HG03095 (cell line): Measurements from ENCODE around the gene COX5B.

Experiments used
- ATAC-seq: cut with Tn5 transposase; IDR thresholded peaks from one replicate; pipeline ENCODE4 v1.9.1; 2021; ENCODE audit warnings: moderate library complexity; ENCODE audit not compliant: unreplicated experiment

Gene COX5B

GRCh38 chr2:97653874-97654273 is 8.0 kb downstream of the COX5B start:
- no peak for ATAC-seq

DNA sequence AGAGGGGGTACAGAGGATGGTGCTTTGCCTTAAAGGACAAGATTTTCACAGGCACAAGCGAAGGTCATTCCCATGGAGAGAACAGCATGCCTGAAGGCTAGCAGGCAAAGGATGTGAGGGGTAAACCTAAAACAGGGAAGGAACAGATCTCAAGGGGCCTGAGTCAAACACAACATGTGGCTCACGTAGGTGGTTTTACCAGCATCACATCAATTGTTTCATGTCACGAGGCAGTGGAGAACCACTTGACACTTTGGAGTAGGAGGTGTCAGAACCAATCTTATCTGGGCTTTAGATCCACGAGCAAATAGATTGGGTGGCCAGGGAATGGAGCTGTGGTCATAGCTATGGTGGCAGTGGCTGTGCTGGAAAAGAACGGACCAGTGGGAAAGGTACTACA is 8.4 kb downstream of the COX5B start:
- no peak for ATAC-seq

DNA sequence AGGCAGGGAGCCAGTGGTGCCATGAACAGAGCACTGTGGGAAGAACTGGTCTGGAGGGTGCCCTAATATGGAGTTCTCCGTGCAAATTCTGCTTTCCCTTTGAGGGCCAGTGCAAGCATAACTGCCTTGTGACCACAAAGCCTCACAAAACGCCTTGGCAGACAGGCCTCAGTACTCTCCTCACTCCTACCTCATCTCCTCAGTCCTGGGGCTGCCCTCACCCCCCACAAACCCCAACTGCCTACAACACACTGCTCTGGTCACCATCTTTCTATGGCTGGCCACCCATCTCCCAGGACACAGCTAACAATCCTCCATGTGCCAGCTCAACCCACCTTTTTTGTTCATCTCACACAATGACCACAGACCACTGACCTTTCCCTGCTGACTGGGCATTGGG is 8.9 kb downstream of the COX5B start:
- ATAC-seq: no peak

- ATAC-seq: no peak
Measured at GRCh38 chr2:97656129-97656755, 10.4 kb downstream of the COX5B start.

- no peak for ATAC-seq
Measured at GRCh38 chr2:97656905-97657587, 11.2 kb downstream of the COX5B start.

- ATAC-seq: no peak
Measured at GRCh38 chr2:97657986-97658690, 12.3 kb downstream of the COX5B start.

DNA sequence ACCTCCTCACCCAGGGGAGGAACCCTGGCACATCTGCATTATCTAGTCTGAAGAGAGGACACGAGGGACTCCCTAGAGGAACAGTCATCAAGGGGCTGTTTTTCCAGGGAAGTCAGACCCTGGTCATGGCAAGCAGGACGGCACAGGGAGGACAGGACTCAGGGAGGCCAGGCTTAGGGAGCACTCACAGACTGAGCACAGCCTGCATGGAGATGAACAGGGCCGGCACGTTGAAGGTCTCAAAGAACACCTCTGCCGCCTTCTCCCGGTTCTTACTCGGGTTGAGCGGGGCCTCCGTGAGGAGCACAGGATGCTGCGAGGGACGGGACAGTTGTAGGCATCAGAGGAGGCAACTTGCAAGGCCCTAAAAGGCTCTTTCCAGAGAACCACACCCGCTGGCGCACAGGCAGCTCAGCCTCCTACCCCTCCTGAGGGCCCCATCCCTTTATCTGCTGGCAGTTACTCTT is 12.9 kb downstream of the COX5B start:
- no peak for ATAC-seq

GRCh38 chr2:97659256-97660043 is 13.6 kb downstream of the COX5B start:
- no peak for ATAC-seq

GRCh38 chr2:97660044-97660774 is 14.3 kb downstream of the COX5B start:
- no peak for ATAC-seq

DNA sequence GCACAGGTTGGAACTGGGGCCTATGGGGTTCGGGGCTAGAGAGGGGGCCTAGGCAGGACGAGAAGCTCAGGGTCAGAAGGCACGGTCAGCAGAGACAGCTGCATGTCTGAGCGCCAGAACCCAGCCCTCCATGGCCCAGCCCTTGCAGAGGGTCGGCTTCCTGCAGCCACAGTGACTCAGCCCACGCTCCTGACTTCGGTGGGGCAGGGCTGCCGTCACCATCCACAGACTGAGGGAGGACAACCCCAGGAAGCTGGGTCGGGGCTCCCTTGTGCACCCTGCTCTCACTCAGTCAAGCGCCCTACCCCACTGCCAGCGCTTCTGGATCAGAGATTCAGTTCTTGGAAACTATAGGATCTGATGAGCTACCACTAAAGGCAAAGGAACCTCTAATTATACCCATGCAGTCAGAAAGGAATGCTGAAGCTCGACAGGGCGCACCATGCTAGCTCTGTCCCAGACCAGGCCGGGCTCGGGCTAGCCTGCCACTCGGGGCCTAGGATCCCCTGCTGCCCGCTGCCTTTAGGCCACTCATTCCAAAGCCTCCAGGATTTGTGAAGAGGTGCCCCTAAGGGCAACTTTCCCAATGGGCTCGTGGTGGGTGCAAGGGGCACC is 15.0 kb downstream of the COX5B start:
- no peak for ATAC-seq

GRCh38 chr2:97661927-97662326 is 16.1 kb downstream of the COX5B start:
- ATAC-seq: no peak

DNA sequence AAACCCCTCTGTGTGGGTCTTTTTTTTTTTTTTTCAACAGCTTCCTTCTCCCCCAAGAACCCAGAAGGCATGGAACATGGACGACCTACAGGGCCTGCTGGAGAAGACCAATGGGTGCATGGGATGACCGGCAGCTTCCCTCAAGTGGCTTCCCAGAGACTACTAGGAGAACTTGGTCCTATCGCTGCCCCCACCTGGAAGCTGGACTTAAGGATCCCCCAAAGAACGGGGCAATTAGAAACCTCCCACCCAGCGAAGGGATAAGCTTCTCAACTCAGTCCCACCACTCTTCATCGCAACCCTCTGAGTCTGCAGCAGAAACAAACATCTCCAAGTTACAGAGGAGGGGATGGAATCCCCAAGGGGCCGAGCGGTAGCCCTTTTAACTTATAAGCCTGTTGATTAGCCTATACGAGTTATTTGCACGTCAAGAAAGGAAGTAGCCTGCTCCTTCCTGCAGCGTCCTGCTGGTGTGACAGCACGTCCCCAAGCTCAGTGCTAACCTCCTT is 16.6 kb downstream of the COX5B start:
- ATAC-seq: no peak

GRCh38 chr2:97662895-97663625 is 17.2 kb downstream of the COX5B start:
- ATAC-seq: peak; percentile 37

GRCh38 chr2:97663626-97663961 is 17.7 kb downstream of the COX5B start:
- ATAC-seq: no peak

- ATAC-seq: peak; percentile 82
Measured at GRCh38 chr2:97663962-97664635, 18.2 kb downstream of the COX5B start, which contains the start of gene ACTR1B. Gene ACTR1B (minus strand): TSS chr2:97664044. CDS start chr2:97663890, 154 bp downstream.

DNA sequence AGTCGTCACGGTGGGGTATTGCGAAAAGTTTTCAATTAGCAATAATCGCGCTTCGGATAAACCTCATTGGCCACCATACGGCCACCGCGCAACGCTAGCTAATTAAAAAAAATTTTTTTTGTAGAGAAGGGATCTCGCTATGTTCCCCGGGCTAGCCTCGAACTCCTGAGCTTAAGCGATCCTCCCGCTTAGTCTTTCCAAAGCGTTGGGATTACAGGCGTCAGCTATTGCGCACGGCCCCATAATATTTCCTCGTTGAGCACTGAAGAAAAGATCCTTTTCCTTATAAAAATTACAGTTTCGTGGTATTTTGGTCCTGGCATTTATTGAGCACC is 18.7 kb downstream of the COX5B start:
- no peak for ATAC-seq

- no peak for ATAC-seq
Measured at GRCh38 chr2:97669448-97669847, 23.6 kb downstream of the COX5B start, which contains the start of gene C2orf92. Gene C2orf92 (plus strand): TSS chr2:97669713. CDS start chr2:97669789, 76 bp downstream.

DNA sequence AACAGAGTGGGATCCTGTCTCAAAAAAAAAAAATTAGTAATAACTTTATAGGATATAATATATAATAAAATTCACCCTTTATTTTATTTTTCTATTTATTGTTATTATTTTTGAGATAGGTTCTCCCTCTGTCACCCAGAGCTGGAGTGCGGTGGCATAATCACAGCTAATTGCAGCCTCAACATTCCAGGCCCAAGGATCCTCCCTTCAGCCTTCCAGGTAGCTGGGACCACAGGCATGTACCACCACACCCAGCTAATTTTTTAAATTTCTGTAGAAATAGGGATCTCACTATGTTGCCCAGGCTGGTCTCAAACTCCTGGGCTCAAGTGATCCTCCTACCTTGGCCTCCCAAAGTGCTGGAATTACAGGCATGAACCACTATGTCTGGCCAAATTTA is 24.6 kb downstream of the COX5B start:
- ATAC-seq: no peak

- no peak for ATAC-seq
Measured at GRCh38 chr2:97671526-97671925, 25.7 kb downstream of the COX5B start.
